ENCODE measurements around the gene SMC6. TPM values are rescaled to one million over a fixed set of nuclear protein-coding genes. Genes with fewer than 3 reads are reported as not detected.

The SMC6 gene
- total and polyA plus RNA-seq, 12 donors = 4.2 to 18.6 (median 7.6) TPM

- Histone ChIP-seq H3K27ac (no peak overlapping the region), H3K27me3 (no peaks in the 10 kb centered on the region), H3K4me3 (no peak overlapping the region), H3K4me1 (replicated peaks in 1 of 2) (no peaks in the 10 kb centered on the region), H3K9me3 (replicated peaks in 1 of 3) (no peaks in the 10 kb centered on the region), H3K36me3 (replicated peaks in 1 of 2) (peaks cover 0 to 24% of the 10 kb centered on the region in 2 donors)
- intact Hi-C loops (cut with DNase I) = loop anchor here in 1 of 2 donors (10.0 kb wide), 1 partner anchor 91 kb away; no protein-coding TSS in a partner anchor
- no peak for DNase-seq
- 82 to 100% (median 87%) methylated on average over 1 of the region's 1 CpG for WGBS, 4 donors
- TF ChIP-seq, protein P1, sequence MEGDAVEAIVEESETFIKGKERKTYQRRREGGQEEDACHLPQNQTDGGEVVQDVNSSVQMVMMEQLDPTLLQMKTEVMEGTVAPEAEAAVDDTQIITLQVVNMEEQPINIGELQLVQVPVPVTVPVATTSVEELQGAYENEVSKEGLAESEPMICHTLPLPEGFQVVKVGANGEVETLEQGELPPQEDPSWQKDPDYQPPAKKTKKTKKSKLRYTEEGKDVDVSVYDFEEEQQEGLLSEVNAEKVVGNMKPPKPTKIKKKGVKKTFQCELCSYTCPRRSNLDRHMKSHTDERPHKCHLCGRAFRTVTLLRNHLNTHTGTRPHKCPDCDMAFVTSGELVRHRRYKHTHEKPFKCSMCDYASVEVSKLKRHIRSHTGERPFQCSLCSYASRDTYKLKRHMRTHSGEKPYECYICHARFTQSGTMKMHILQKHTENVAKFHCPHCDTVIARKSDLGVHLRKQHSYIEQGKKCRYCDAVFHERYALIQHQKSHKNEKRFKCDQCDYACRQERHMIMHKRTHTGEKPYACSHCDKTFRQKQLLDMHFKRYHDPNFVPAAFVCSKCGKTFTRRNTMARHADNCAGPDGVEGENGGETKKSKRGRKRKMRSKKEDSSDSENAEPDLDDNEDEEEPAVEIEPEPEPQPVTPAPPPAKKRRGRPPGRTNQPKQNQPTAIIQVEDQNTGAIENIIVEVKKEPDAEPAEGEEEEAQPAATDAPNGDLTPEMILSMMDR (IDR thresholded peaks at IDR 0.05) = no peak
These were observed 20.0 kb downstream of the SMC6 start for GRCh38 chr2:17733599-17733998.

GRCh38 chr2:17729880-17730279 is 23.7 kb downstream of the SMC6 start:
- TF ChIP-seq, protein P1 (IDR thresholded peaks at IDR 0.05) = no peak
- no peak for TF ChIP-seq POLR2A (IDR thresholded peaks at IDR 0.05)
- Histone ChIP-seq H3K36me3 (replicated peaks in 1 of 2) (peaks cover 0 to 26% of the 10 kb centered on the region in 2 donors), H3K4me3 (no peak overlapping the region), H3K4me1 (replicated peaks in 1 of 2) (no peaks in the 10 kb centered on the region), H3K27ac (no peak overlapping the region), H3K27me3 (no peaks in the 10 kb centered on the region), H3K9me3 (replicated peaks in 1 of 3) (no peaks in the 10 kb centered on the region)
- WGBS, 4 donors = 91 to 96% (median 92%) methylated on average over 2 of the region's 2 CpGs
- intact Hi-C loops (cut with DNase I) = loop anchor here in 1 of 2 donors (10.0 kb wide), 1 partner anchor 95 kb away; no protein-coding TSS in a partner anchor
- DNase-seq = no peak

DNA sequence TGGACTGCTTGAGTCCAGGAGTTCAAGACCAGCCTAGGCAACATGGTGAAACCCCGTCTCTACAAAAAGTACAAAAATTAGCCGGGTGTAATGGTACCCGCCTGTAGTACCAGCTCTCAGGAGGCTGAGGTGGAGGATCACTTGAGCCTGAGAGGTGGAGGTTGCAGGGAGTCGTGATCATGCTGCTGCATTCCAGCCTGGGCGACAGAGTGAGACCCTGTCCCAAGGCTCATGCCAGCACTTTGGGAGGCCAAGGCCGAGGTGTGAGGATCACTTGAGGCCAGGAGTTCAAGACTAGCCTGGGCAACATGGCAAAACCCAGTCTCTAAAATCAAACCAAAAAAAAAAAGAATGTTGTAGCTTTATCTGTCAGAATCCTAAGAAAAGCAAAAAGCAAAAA is 25.4 kb downstream of the SMC6 start:
- H3K4me1 ChIP-seq (replicated peaks in 1 of 2) = no peaks in the 10 kb centered on the region
- DNase-seq = no peak
- H3K27ac ChIP-seq = no peak overlapping the region
- WGBS, 4 donors = 95 to 97% (median 96%) methylated on average over 6 of the region's 6 CpGs
- no peaks in the 10 kb centered on the region for H3K27me3 ChIP-seq
- intact Hi-C loops (cut with DNase I) = no loop called here
- H3K36me3 ChIP-seq (replicated peaks in 1 of 2) = peaks cover 0 to 22% of the 10 kb centered on the region in 2 donors
- H3K4me3 ChIP-seq = no peak overlapping the region
- TF ChIP-seq, protein P1 (IDR thresholded peaks at IDR 0.05) = no peak
- TF ChIP-seq POLR2A (IDR thresholded peaks at IDR 0.05) = no peak
- H3K9me3 ChIP-seq (replicated peaks in 1 of 3) = no peaks in the 10 kb centered on the region

DNA sequence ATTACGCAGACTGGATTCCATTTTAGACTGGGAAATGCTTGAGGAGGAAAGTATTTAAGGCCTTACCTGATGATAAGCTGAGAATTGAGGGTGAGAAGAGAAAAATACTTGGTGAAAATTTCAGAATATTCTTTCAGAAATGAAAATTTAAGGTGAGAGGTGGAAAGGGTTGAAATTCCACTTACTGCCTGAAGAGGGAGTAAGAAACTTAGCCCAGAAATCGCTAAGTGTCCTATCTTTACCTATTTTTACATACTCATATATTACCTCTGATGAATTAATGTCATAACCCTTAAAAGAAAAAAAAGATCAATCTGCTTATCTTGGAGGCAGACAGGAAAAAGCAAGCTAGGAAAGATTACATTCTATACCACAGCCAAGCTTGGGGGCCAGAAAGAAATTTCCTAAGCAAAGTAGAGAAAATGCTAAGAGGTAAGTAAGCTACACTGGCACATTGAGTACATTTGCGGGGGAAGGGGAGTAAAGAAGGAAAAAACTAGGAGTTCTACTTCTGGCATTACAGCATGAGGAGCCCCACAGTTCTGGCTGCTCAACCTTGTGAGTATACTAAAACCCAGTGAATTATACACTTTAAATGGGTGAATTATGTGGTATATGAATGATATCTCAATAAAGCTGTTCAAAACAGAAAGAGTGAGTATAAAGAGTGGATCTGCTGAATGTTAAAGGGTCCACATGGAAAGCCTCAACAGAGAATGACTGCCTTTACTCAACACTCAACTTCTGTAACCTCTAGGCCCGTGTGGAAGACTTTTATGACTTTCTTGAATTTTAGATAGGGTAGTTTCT is 33.8 kb downstream of the SMC6 start:
- 68 to 73% (median 73%) methylated on average over 4 of the region's 4 CpGs for WGBS, 4 donors
- intact Hi-C loops (cut with DNase I) = loop anchor here in 1 of 2 donors (10.0 kb wide), 1 partner anchor 105 kb away; no protein-coding TSS in a partner anchor

More for the DNA sequence above, 33.8 kb downstream of the SMC6 start:
- peaks cover 0 to 28% of the 10 kb centered on the region in 2 donors for H3K36me3 ChIP-seq (replicated peaks in 1 of 2)
- no peak overlapping the region for H3K4me3 ChIP-seq
- no peaks in the 10 kb centered on the region for H3K27me3 ChIP-seq
- no peak for DNase-seq
- TF ChIP-seq, protein P1 (IDR thresholded peaks at IDR 0.05) = peak; percentile 58 to 85 (median 68)
- no peak for TF ChIP-seq POLR2A (IDR thresholded peaks at IDR 0.05)
- H3K4me1 ChIP-seq (replicated peaks in 1 of 2) = no peaks in the 10 kb centered on the region
- H3K27ac ChIP-seq = no peak overlapping the region
- H3K9me3 ChIP-seq (replicated peaks in 1 of 3) = no peaks in the 10 kb centered on the region

Data from adrenal gland (tissue), 12 donors.